Measurements from ENCODE around the gene CRYM. TPM values are rescaled to one million over a fixed set of nuclear protein-coding genes. Genes with fewer than 3 reads are reported as not detected.
A peak's percentile ranks its signal among the peaks of the same experiment; 100 is the strongest.
"Not testable (repeated sequence)": the region's sequence is repeated elsewhere in the genome, so short reads cannot be mapped to it uniquely, and the experiment has no call there.

The CRYM gene
- total RNA-seq, 1 donor from 2014 or later = 9.4 TPM

GRCh38 chr16:21275529-21275928, 2.6 kb downstream of the CRYM start:
- TF ChIP-seq CTCF (conservative IDR thresholded peaks at IDR 0.05) = no peak
- peaks cover 74% of the 10 kb centered on the region for H3K27me3 Mint-ChIP-seq
- no peaks in the 10 kb centered on the region for H3K36me3 Mint-ChIP-seq
- no peaks in the 10 kb centered on the region for H3K9me3 Mint-ChIP-seq
- no peak overlapping the region for H3K4me3 Mint-ChIP-seq
- no peak for DNase-seq (ENCODE audit: extremely low spot score, unreplicated experiment)
- H3K27ac Mint-ChIP-seq = no peak overlapping the region
- peaks cover 9% of the 10 kb centered on the region for H3K4me1 Mint-ChIP-seq (ENCODE audit: unreplicated experiment)

GRCh38 chr16:21274172-21274726, 3.8 kb downstream of the CRYM start:
- H3K27ac Mint-ChIP-seq = no peak overlapping the region
- no peak for TF ChIP-seq CTCF (conservative IDR thresholded peaks at IDR 0.05)

GRCh38 chr16:21272763-21273162, 5.3 kb downstream of the CRYM start:
- H3K9me3 Mint-ChIP-seq; H3K4me1 Mint-ChIP-seq (ENCODE audit: unreplicated experiment); H3K4me3 Mint-ChIP-seq; DNase-seq (ENCODE audit: extremely low spot score, unreplicated experiment); H3K27ac Mint-ChIP-seq; H3K36me3 Mint-ChIP-seq: not testable (repeated sequence)
- H3K27me3 Mint-ChIP-seq = peaks cover 50% of the 10 kb centered on the region

More at GRCh38 chr16:21274172-21274726, 3.8 kb downstream of the CRYM start:
- Mint-ChIP-seq H3K9me3 (no peaks in the 10 kb centered on the region), H3K4me3 (no peak overlapping the region), H3K27me3 (peaks cover 65% of the 10 kb centered on the region), H3K4me1 (ENCODE audit: unreplicated experiment) (peaks cover 9% of the 10 kb centered on the region), H3K36me3 (no peaks in the 10 kb centered on the region)
- DNase-seq (ENCODE audit: extremely low spot score, unreplicated experiment) = no peak

GRCh38 chr16:21272253-21272652, 5.8 kb downstream of the CRYM start:
- no peak overlapping the region for H3K27ac Mint-ChIP-seq
- H3K4me3 Mint-ChIP-seq = no peak overlapping the region
- peaks cover 46% of the 10 kb centered on the region for H3K27me3 Mint-ChIP-seq
- TF ChIP-seq CTCF (conservative IDR thresholded peaks at IDR 0.05) = no peak
- DNase-seq (ENCODE audit: extremely low spot score, unreplicated experiment) = no peak
- no peaks in the 10 kb centered on the region for H3K9me3 Mint-ChIP-seq
- H3K4me1 Mint-ChIP-seq (ENCODE audit: unreplicated experiment) = peaks cover 9% of the 10 kb centered on the region
- no peaks in the 10 kb centered on the region for H3K36me3 Mint-ChIP-seq

- Mint-ChIP-seq H3K4me1 (ENCODE audit: unreplicated experiment) (peaks cover 21% of the 10 kb centered on the region), H3K27ac (peak overlapping the region; percentile 57), H3K27me3 (peaks cover 8% of the 10 kb centered on the region), H3K9me3 (no peaks in the 10 kb centered on the region), H3K36me3 (no peaks in the 10 kb centered on the region), H3K4me3 (no peak overlapping the region)
- no peak for TF ChIP-seq CTCF (conservative IDR thresholded peaks at IDR 0.05)
- DNase-seq (ENCODE audit: extremely low spot score, unreplicated experiment) = no peak
Measured at GRCh38 chr16:21268236-21268635, 9.9 kb downstream of the CRYM start.

GRCh38 chr16:21267298-21267697, 10.8 kb downstream of the CRYM start:
- Mint-ChIP-seq H3K4me3 (no peak overlapping the region), H3K27me3 (peaks cover 2% of the 10 kb centered on the region), H3K9me3 (no peaks in the 10 kb centered on the region), H3K27ac (no peak overlapping the region), H3K36me3 (no peaks in the 10 kb centered on the region), H3K4me1 (ENCODE audit: unreplicated experiment) (peaks cover 21% of the 10 kb centered on the region)
- DNase-seq (ENCODE audit: extremely low spot score, unreplicated experiment) = no peak
- no peak for TF ChIP-seq CTCF (conservative IDR thresholded peaks at IDR 0.05)
